NCI-H128 (cell line): ENCODE measurements around the gene AMOTL1.

Source experiments
- DNase-seq: peaks from one replicate; lab custom pipeline; 2025; ENCODE audit not compliant: unreplicated experiment; lab: John Stamatoyannopoulos, UW

AMOTL1 gene

GRCh38 chr11:94768602-94769541 lies 716 bp downstream of the AMOTL1 start:
- DNase-seq: no peak

GRCh38 chr11:94769880-94770279 lies 1.7 kb downstream of the AMOTL1 start:
- DNase-seq: no peak

GRCh38 chr11:94770563-94771120 lies 2.5 kb downstream of the AMOTL1 start:
- DNase-seq: no peak

DNA sequence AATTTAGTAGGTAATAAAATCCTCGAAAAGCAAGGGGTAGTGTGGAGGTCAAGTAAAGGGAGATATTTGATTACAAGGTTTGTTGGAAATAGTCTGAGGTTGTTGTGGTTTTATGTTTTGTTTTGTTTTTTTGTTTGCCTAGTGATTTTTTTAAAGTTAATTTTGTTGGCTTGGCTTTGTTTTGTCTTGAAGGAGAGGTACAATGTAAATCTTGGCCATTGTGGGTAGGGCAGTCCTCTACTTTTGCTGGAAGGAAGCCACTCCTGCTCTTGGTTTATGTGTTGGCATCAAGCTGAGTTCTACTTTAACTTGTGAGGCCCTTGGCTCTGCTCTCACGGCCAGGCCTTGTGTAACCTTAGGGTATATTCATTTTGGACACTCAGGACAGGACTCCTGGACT lies 3.2 kb downstream of the AMOTL1 start:
- no peak for DNase-seq

DNA sequence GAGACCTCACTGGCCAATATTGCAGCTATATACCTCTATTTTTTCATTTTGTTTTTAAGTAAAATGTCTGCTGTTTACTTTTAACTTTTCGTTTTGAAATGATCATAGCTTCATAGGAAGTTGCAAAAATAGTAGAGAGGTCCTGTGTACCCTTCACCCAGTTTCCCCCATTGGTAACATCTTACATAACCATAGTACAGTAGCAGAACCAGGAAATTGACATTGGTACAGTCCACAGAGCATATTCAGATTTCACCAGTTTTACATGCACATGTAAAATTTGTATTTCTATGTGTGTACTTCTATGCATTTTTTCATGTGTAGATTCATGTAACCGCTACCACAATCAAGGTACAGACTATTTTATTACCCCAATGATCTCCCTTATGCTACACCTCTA lies 3.8 kb downstream of the AMOTL1 start:
- no peak for DNase-seq

DNA sequence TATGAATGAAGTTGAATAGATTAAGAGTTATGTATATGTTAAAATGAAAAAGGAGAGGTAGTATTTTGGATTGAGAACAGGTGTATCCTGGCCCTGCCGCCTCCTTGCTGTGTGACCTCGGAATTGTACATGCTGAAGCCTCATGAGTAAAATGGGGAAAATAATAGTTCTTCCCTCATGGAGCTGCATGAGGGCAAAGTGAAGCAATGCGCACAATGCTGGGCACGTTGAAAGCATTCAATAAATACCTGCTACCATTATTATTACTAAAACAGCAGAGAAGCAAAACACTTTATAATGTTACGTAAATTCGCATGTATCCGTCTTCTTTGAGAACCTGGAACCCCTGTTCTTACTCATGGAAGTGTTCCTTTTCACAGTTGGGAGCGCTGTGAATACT lies 5.7 kb downstream of the AMOTL1 start:
- no peak for DNase-seq

- no peak for DNase-seq
These were observed 6.2 kb downstream of the AMOTL1 start for GRCh38 chr11:94774345-94774744.

GRCh38 chr11:94775567-94776327 lies 7.6 kb downstream of the AMOTL1 start:
- DNase-seq: no peak

- DNase-seq: no peak
These were observed 8.5 kb downstream of the AMOTL1 start for GRCh38 chr11:94776351-94777321.

DNA sequence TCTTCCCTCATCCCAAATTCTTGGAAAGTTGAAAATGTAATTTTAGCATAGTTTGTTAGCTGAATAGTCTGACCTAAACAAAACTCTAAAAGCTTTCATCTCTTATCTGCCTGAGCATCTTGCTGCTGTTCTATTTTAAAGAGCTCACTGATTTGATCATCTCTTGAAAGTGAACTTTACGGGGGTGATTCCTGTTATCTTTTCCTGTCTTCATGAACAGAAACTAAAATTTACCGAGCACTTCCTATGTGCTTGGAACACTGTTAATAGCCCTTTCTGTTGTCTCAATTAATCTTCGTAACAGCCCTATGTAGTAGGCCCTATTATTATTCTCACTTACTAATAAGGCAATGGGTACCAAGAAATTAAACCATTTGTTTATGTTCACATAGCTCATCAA lies 12.3 kb downstream of the AMOTL1 start:
- no peak for DNase-seq

- no peak for DNase-seq
These were observed 13.7 kb downstream of the AMOTL1 start for GRCh38 chr11:94781837-94782236.

- DNase-seq: no peak
These were observed 14.3 kb downstream of the AMOTL1 start for GRCh38 chr11:94782446-94782845.

GRCh38 chr11:94784884-94785283 lies 16.7 kb downstream of the AMOTL1 start:
- no peak for DNase-seq

DNA sequence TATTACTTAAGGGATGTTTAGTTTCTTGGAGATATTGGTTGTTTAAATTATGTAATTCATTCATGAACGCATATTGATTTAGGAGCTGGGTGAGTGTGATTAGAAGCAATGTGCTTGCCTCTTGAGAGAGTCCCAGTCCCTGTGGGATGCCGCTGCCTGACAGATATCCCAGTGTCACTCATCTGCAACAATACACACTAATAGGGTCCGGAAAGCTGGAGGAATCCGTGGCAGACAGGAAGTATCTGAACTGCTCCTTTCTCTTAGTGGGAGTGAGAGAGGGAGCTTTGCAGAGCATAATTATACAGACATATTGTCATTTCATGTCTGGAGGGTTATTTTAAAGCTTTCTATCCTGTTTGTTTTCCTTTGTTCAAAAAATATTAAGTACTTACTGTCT lies 17.4 kb downstream of the AMOTL1 start:
- no peak for DNase-seq

- no peak for DNase-seq
These were observed 18.3 kb downstream of the AMOTL1 start for GRCh38 chr11:94786264-94787126.

DNA sequence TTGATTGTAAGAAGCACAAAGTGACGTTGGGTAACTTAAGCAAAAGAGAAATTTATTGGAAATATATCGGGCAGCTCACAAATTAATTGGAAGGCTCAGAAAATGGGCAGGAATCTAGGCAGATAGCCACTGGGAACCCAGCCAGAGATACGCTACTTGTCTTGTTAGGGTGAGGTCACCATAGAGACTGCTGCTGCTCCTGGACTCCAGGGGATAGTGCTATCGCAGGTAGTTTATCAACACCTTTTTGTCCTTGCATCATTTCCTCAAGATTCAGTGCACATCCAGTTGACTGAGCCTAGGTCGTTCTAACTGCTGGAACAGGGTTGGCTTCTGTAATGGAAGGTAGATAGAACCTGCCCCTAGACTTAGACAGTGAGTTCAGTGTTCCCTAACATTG lies 19.6 kb downstream of the AMOTL1 start:
- DNase-seq: no peak

GRCh38 chr11:94788396-94788795 lies 20.2 kb downstream of the AMOTL1 start:
- DNase-seq: no peak

DNA sequence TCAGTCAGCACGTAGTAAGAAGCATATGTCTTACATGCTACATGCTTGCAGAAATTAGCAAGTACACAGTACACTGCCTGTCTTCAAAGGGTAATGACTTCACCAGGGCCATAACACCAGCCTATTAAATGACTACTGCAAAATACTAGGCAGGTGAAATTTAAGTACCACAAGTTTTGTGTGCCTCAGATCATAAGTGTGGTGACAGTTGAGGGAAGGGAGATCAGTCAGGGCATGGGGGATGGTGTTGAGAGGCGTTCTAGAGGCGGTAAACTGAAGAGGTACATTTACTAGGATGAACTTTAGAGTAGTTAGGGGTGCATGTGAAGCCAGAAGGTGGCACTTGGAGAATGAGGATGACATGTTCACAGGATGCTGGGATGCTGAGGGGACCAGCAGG lies 22.0 kb downstream of the AMOTL1 start:
- no peak for DNase-seq

DNA sequence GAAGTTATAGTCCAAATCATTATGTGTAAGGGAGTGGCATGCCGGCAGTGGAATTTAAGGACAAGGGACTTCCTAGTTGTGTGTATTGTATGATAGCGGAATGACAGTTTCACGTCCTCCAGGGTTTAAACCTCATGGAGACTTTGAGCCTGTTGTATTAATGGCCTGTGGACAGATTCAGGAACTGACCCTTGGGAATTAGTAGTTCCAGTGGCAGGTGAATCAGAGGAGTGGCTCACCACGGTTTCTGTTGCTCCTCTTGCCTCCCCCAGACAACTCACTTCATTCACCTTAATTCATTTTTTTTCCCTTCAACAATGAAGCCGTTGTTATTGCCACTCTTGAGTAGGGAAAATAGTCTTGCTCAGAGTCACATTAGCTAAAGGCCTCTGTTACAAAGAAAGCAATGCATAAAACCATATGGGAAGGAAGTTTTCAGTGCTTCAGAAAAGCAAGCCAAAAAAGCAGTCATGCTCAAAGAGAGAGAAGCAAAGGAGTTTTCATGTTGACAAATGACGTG lies 22.6 kb downstream of the AMOTL1 start:
- no peak for DNase-seq
